SJCRH30 (cell line): ENCODE results near the gene ZNF534. TPM values are rescaled to one million over a fixed set of nuclear protein-coding genes. Genes with fewer than 3 reads are reported as not detected.

ENCODE experiments used
- DNase-seq, 2 experiments: peaks; one replicate each; pipeline ENCODE4 v3.0.0-alpha.2; 2015 to 2020
- H3K27ac ChIP-seq: fragments of 250-450 bp; sonication (Bioruptor Pico); 2 replicates; pipeline ENCODE4 v1.5.1; 2020; ENCODE audit warnings: mild to moderate bottlenecking, moderate library complexity
- H3K27me3 ChIP-seq: fragments of 250-450 bp; sonication (Bioruptor Pico); 2 replicates; pipeline ENCODE4 v1.5.1; 2020; ENCODE audit warnings: mild to moderate bottlenecking, moderate library complexity
- H3K36me3 ChIP-seq: fragments of 250-450 bp; sonication (Bioruptor Pico); 2 replicates; pipeline ENCODE4 v1.5.1; 2020; ENCODE audit warnings: mild to moderate bottlenecking, moderate library complexity
- H3K4me1 ChIP-seq: fragments of 250-450 bp; sonication (Bioruptor Pico); 2 replicates; pipeline ENCODE4 v1.5.1; 2020; ENCODE audit warnings: mild to moderate bottlenecking, moderate library complexity
- H3K4me3 ChIP-seq: fragments of 250-450 bp; sonication (Bioruptor Pico); 2 replicates; pipeline ENCODE4 v1.5.1; 2020; ENCODE audit warnings: mild to moderate bottlenecking, moderate library complexity
- H3K9me3 ChIP-seq: fragments of 250-450 bp; sonication (Bioruptor Pico); replicated peaks from 2 replicates; pipeline ENCODE4 v1.5.1; 2020; ENCODE audit warnings: mild to moderate bottlenecking, moderate library complexity
- total RNA-seq: library from RNA; depleted of rRNA; stranded (reverse); fragments of >200 nt; shearing (Covaris generic); gene quantifications from 2 replicates; pipeline ENCODE4 v1.2.3, GENCODE V29; 2014; rRNA removed

ZNF534 gene
- total RNA-seq, result 0.04 TPM in 1 of 2 replicates, not detected in the other

GRCh38 chr19:52428937-52429336 is at the start of gene ZNF534:
Gene ZNF534 (plus strand): TSS chr19:52429148. CDS start chr19:52431475, 2,327 bp downstream.
- Histone ChIP-seq H3K27ac (no peak within 1 kb of the TSS), H3K36me3 (no peaks in the 10 kb centered on the region), H3K27me3 (no peaks in the 10 kb centered on the region), H3K9me3 (no peaks in the 10 kb centered on the region), H3K4me3 (no peak within 1 kb of the TSS), H3K4me1 (no peaks in the 10 kb centered on the region)
- no peak for DNase-seq

- no peak for DNase-seq
- H3K9me3 ChIP-seq, result peaks cover 7% of the 10 kb centered on the region; the same call in 1 of the 2 replicates
These were observed 37.8 kb upstream of the ZNF534 start for GRCh38 chr19:52391135-52391534.

DNA sequence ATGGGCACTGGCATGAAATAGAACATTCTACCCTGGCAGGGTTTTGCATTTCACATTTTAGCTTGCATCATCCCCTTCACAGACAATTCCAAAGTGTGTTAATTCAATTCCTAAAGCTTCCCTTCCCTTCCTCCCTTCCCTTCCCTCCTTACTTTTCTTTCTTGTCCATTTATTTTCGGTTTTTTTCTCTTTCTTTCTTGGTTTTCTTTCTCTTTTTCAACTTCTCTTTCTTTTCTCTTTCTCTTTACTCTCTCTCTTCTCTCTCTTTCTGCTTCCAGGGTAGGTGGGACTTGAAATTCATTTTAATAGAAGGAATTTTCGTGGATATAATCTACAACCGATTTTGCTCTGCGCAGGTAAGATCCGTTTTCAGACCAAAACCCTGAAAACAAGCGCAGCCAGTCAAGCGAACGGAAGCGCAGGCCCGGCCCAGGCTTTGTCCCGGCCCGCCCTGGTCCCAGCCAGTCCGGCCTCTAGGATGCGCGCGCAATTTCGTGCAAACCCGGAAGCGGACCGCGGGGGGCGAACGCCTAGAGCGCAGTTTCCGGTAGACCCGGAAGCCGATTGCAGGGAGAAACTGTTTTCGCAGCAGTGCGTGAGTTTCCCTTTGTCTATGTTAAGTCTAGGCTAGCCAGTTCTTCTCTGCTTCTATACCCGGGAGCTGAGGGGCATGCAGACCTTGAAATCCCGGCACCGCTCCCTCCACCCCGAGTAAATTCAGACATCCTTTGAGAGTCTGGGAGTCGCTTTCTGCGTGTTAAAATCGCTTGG is 31.5 kb upstream of the ZNF534 start, which contains the start of gene ZNF528:
Gene ZNF528, plus strand, starts transcription at position 540 of the 771 bp plus-strand sequence. CDS start 4,165 bp downstream, outside the sequence.
- DNase-seq, result peak; percentile 95 to 96
- Histone ChIP-seq H3K27ac (peak within 1 kb of the TSS; percentile 61), H3K9me3 (peaks cover 3% of the 10 kb centered on the region; the same call in 1 of the 2 replicates), H3K4me1 (no peaks in the 10 kb centered on the region; the same call in 1 of the 2 replicates), H3K27me3 (no peaks in the 10 kb centered on the region), H3K4me3 (peak within 1 kb of the TSS; percentile 79), H3K36me3 (peaks cover 25% of the 10 kb centered on the region)

More at GRCh38 chr19:52391135-52391534, 37.8 kb upstream of the ZNF534 start:
- Histone ChIP-seq H3K36me3 (peaks cover 22% of the 10 kb centered on the region), H3K27ac (no peak overlapping the region), H3K27me3 (no peaks in the 10 kb centered on the region), H3K4me3 (no peak overlapping the region), H3K4me1 (no peaks in the 10 kb centered on the region)

DNA sequence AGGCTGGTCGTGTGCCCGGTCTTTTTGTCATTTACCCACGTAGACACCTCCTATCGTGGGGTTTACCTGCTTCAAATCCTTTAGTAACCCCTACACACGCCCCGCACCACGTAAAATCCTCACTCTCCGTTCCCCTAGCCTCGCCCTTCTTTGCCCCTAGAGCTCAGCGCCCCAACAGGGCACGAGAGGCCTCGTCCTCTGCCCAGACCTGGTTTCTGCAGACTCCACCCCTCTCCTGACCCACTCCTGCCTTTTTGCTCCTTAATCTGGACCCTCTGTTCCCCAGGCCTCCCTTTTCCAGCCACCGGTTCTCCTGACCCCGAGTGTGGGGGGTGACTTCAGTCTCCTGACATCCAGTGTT is 30.9 kb upstream of the ZNF534 start:
- H3K36me3 ChIP-seq, result peaks cover 29% of the 10 kb centered on the region
- no peaks in the 10 kb centered on the region for H3K27me3 ChIP-seq
- DNase-seq, result peak; percentile 15 to 37
- H3K27ac ChIP-seq, result peak overlapping the region; percentile 61
- H3K4me1 ChIP-seq, result no peaks in the 10 kb centered on the region; the same call in 1 of the 2 replicates
- peak overlapping the region; percentile 79 for H3K4me3 ChIP-seq
- H3K9me3 ChIP-seq, result peaks cover 3% of the 10 kb centered on the region; the same call in 1 of the 2 replicates

DNA sequence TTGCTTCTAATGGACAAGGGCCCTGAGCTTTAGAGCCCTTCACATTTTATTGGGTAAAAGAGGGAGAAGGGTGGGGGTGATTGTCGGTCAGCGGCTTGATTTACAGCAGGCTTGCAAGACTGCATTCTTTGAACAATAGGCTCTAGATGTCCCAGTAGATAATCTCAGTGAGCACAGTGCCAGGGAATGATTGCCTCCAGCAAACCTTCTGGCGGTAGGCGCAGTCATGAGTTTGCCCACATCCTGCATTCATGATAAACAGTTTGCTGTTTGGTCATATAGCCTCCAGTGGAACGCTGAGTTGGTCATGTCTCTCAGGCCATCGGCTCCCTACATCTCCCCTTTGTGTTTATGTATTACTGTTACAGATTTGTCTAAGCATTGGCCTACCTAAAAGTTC is 18.7 kb upstream of the ZNF534 start:
- Histone ChIP-seq H3K36me3 (peaks cover 22% of the 10 kb centered on the region), H3K27ac (no peak overlapping the region), H3K4me1 (no peaks in the 10 kb centered on the region), H3K9me3 (peaks cover 2% of the 10 kb centered on the region; the same call in 1 of the 2 replicates), H3K4me3 (no peak overlapping the region), H3K27me3 (no peaks in the 10 kb centered on the region)
- DNase-seq, result no peak

DNA sequence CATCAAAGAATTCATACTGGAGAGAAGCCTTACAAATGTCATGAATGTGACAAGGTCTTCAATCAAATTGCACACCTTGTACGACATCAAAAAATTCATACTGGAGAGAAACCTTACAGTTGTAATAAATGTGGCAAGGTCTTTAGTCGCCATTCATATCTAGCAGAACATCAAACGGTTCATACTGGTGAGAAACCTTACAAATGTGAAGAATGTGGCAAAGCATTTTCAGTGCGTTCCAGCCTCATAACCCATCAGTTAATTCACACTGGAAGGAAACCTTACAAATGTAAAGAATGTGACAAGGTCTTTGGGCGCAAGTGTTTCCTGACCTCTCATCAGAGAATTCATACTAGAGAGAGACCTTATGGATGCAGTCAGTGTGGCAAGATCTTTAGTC is 13.2 kb upstream of the ZNF534 start:
- Histone ChIP-seq H3K4me3 (no peak overlapping the region), H3K9me3 (peaks cover 15% of the 10 kb centered on the region), H3K36me3 (no peaks in the 10 kb centered on the region; the same call in 1 of the 2 replicates), H3K27me3 (no peaks in the 10 kb centered on the region), H3K4me1 (no peaks in the 10 kb centered on the region), H3K27ac (no peak overlapping the region)
- DNase-seq, result no peak

DNA sequence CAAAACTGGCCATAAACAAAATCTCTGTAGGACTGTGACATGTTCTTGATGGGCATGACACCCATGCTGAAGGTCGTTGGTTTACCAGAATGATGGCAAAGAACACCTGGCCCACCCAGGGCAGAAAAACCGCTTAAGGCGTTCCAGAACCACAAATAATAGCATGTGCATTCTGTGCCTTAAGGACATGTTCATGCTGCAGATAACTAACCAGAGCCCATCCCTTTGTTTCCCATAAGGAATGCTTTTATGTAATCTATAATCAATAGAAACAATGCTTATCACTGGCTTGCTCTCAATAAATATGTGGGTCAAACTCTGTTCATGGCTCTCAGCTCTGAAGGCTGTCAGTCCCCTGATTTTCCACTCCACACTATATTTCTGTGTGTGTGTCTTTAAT is 13.2 kb downstream of the ZNF534 start:
- Histone ChIP-seq H3K27me3 (no peaks in the 10 kb centered on the region), H3K4me3 (no peak overlapping the region), H3K36me3 (no peaks in the 10 kb centered on the region), H3K4me1 (no peaks in the 10 kb centered on the region), H3K27ac (no peak overlapping the region), H3K9me3 (no peaks in the 10 kb centered on the region)
- no peak for DNase-seq

DNA sequence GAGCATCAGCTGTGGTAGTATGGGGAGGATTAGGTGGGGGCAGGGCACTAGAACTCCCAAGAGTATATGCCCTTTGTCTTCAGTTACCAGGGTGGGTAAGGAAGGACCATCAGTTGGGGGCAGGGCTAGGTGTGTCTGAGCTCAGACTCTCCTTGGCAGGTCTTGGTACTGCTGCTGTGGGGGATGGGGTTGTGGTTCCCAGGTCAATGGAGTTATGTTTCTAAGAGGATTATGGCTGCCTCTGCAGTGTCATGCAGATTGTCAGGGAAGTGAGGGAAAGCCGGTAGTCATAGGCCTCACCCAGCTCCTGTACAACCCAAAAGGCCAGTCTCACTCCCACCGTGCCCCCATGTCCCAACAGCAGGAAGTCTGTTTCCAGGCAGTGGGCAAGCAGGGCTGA is 15.6 kb downstream of the ZNF534 start:
- no peaks in the 10 kb centered on the region for H3K27me3 ChIP-seq
- no peaks in the 10 kb centered on the region for H3K4me1 ChIP-seq
- no peak overlapping the region for H3K4me3 ChIP-seq
- H3K36me3 ChIP-seq, result no peaks in the 10 kb centered on the region
- no peak for DNase-seq
- H3K9me3 ChIP-seq, result no peaks in the 10 kb centered on the region
- H3K27ac ChIP-seq, result no peak overlapping the region

GRCh38 chr19:52451241-52451640 is 22.3 kb downstream of the ZNF534 start:
- H3K4me1 ChIP-seq, result no peaks in the 10 kb centered on the region
- no peaks in the 10 kb centered on the region for H3K36me3 ChIP-seq
- no peaks in the 10 kb centered on the region for H3K27me3 ChIP-seq
- no peak for DNase-seq
- H3K27ac ChIP-seq, result no peak overlapping the region
- H3K4me3 ChIP-seq, result no peak overlapping the region
- H3K9me3 ChIP-seq, result peaks cover 8% of the 10 kb centered on the region; the same call in 1 of the 2 replicates

GRCh38 chr19:52453324-52454094 is 24.6 kb downstream of the ZNF534 start, which contains the start of gene ZNF578:
Gene ZNF578 (plus strand): TSS chr19:52453553. CDS start chr19:52501846, 48,293 bp downstream.
- Histone ChIP-seq H3K27ac (peak within 1 kb of the TSS; percentile 44), H3K9me3 (peaks cover 8% of the 10 kb centered on the region; the same call in 1 of the 2 replicates), H3K36me3 (peaks cover 6% of the 10 kb centered on the region; the same call in 1 of the 2 replicates), H3K4me1 (no peaks in the 10 kb centered on the region), H3K27me3 (no peaks in the 10 kb centered on the region), H3K4me3 (peak within 1 kb of the TSS; percentile 67)
- peak; percentile 92 to 94 for DNase-seq

DNA sequence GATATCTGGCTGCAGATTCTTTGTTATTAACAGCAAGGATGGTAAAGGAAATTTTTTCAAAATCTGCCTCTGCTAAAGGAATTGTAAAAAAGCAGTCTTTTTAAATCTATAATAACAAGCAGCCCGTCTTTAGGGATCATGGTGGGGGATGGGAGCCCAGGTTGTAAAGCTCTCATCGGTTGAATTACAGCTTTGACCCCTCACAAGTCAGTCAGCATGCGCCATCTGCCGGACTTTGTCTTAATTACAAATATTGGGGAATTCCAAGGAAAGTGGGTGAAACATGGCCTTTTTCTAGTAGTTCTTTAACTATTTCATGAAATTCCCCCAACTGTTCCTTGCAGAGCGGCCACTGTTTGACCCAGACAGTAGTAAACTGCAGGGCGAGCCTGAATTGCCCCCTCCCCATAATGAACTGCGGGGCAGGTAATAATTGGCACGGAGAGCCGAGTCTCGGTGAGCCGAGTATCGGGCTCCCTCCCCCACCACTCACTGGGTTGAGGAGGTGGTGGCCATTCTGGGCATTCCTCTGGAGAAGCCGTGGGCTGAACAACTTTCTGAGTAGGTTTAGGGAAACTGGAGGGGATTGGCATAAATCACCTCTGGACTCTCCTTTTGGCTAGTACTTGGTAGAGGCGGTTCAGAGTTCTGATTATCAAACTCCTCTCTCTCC is 36.0 kb downstream of the ZNF534 start:
- H3K9me3 ChIP-seq, result peaks cover 17% of the 10 kb centered on the region
- H3K4me3 ChIP-seq, result no peak overlapping the region
- no peaks in the 10 kb centered on the region for H3K36me3 ChIP-seq
- H3K27ac ChIP-seq, result no peak overlapping the region
- H3K4me1 ChIP-seq, result no peaks in the 10 kb centered on the region
- H3K27me3 ChIP-seq, result no peaks in the 10 kb centered on the region
- DNase-seq, result peak; percentile 21 to 30

DNA sequence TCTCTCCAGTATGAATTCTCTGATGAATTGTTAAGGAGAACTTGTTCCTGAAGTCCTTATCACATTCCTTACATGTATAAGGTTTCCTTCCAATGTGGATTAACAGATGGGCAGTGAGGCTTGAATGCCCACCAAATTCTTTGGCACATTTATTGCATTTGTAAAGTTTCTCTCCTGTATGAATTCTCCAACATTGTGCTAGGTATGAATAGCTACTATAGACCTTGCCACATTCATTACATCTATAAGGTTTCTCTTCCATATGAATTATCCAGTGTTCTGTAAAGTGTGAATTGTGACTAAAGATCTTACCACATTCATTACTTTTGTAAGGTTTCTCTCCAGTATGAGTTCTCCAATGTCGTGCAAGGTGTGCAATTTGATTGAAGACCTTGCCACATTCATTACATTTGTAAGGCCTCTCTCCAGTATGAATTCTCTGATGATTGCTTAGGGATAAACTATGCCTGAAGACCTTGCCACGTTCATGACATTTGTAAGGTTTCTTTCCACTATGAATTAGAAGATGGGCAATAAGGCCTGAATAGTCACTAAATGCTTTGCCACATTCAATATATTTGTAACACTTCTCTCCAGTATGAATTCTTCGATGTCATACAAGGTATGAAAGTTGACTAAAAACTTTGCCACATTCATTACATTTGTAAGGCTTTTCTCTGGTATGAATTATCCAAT is 44.9 kb downstream of the ZNF534 start:
- H3K4me3 ChIP-seq, result no peak overlapping the region
- peak in 1 of 2 experiments; percentile 19 for DNase-seq
- no peaks in the 10 kb centered on the region for H3K27me3 ChIP-seq
- H3K27ac ChIP-seq, result no peak overlapping the region
- H3K9me3 ChIP-seq, result peaks cover 37% of the 10 kb centered on the region
- H3K36me3 ChIP-seq, result no peaks in the 10 kb centered on the region
- no peaks in the 10 kb centered on the region for H3K4me1 ChIP-seq

DNA sequence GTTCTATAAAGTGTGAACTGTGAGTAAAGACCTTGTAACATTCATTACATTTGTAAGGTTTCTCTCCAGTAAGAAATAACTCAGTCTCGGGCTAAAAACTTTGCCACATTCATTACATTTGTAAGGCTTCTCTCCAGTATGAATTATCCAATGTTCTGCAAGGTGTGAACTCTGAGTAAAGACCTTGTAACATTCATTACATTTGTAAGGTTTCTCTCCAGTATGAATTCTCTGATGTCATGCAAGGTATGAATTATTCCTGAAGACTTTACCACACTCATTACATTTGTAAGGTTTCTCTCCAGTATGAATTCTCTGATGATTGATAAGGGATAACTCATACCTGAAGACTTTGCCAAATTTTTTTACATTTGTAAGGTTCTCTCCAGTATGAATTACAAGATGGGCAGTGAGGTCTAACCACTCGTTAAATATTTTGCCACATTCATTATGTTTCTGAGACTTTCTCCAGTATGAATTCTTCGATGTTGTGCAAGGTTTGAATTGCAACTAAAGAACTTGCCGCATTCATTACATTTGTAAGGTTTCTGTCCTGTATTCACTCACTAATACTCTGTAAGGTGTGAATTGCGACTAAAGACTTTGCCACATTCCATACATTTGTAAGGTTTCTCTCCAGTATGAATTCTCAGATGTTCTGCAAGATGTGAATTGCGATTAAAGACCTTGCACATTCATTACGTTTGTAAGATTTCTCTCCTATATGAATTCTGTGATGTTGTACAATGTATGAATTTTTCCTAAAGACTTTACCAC is 45.6 kb downstream of the ZNF534 start:
- H3K36me3 ChIP-seq, result no peaks in the 10 kb centered on the region
- peaks cover 35% of the 10 kb centered on the region for H3K9me3 ChIP-seq
- H3K4me3 ChIP-seq, result no peak overlapping the region
- H3K4me1 ChIP-seq, result no peaks in the 10 kb centered on the region
- DNase-seq, result no peak
- H3K27ac ChIP-seq, result no peak overlapping the region
- no peaks in the 10 kb centered on the region for H3K27me3 ChIP-seq
